DMS79 treated with DMSO at 0.1 percent for 48 hours (cell line): Measurements from ENCODE around the gene SLC16A12.

ENCODE experiments used
- DNase-seq: peaks from one replicate; lab custom pipeline; 2025; lab: John Stamatoyannopoulos, UW

SLC16A12 gene

GRCh38 chr10:89535171-89536012 is at the start of gene SLC16A12:
Gene SLC16A12 (minus strand): TSS chr10:89535594. CDS start chr10:89462578, 73,016 bp downstream.
- DNase-seq, result no peak

GRCh38 chr10:89582022-89582421 is 46.6 kb upstream of the SLC16A12 start:
- no peak for DNase-seq

GRCh38 chr10:89580243-89580642 is 44.8 kb upstream of the SLC16A12 start:
- no peak for DNase-seq

GRCh38 chr10:89576696-89577095 is 41.3 kb upstream of the SLC16A12 start:
- no peak for DNase-seq

GRCh38 chr10:89576022-89576421 is 40.6 kb upstream of the SLC16A12 start:
- no peak for DNase-seq

- DNase-seq, result no peak
Observed at GRCh38 chr10:89575031-89575430, 39.6 kb upstream of the SLC16A12 start.

GRCh38 chr10:89574368-89574767 is 39.0 kb upstream of the SLC16A12 start:
- no peak for DNase-seq

GRCh38 chr10:89567576-89568245 is 32.3 kb upstream of the SLC16A12 start:
- DNase-seq, result no peak

- DNase-seq, result no peak
Observed at GRCh38 chr10:89566992-89567391, 31.6 kb upstream of the SLC16A12 start.

GRCh38 chr10:89566095-89566950 is 30.9 kb upstream of the SLC16A12 start:
- peak; percentile 98 for DNase-seq

- DNase-seq, result no peak
Observed at GRCh38 chr10:89565180-89565579, 29.8 kb upstream of the SLC16A12 start.

- peak; percentile 9 for DNase-seq
Observed at GRCh38 chr10:89563861-89564478, 28.6 kb upstream of the SLC16A12 start.

- DNase-seq, result no peak
Observed at GRCh38 chr10:89563311-89563710, 27.9 kb upstream of the SLC16A12 start.

GRCh38 chr10:89556600-89556999 is 21.2 kb upstream of the SLC16A12 start:
- no peak for DNase-seq

GRCh38 chr10:89555688-89556445 is 20.5 kb upstream of the SLC16A12 start:
- no peak for DNase-seq

GRCh38 chr10:89554433-89554832 is 19.0 kb upstream of the SLC16A12 start:
- DNase-seq, result no peak

- no peak for DNase-seq
Observed at GRCh38 chr10:89553064-89553734, 17.8 kb upstream of the SLC16A12 start.

- DNase-seq, result no peak
Observed at GRCh38 chr10:89552213-89552612, 16.8 kb upstream of the SLC16A12 start.

GRCh38 chr10:89550509-89550908 is 15.1 kb upstream of the SLC16A12 start:
- no peak for DNase-seq

- DNase-seq, result no peak
Observed at GRCh38 chr10:89549510-89549909, 14.1 kb upstream of the SLC16A12 start.

- no peak for DNase-seq
Observed at GRCh38 chr10:89548673-89549072, 13.3 kb upstream of the SLC16A12 start.
